HG03139 (cell line): ENCODE measurements around the gene RTBDN.

Source experiments
- ATAC-seq: cut with Tn5 transposase; IDR thresholded peaks from one replicate; pipeline ENCODE4 v1.9.1; 2021; ENCODE audit not compliant: unreplicated experiment

RTBDN gene

DNA sequence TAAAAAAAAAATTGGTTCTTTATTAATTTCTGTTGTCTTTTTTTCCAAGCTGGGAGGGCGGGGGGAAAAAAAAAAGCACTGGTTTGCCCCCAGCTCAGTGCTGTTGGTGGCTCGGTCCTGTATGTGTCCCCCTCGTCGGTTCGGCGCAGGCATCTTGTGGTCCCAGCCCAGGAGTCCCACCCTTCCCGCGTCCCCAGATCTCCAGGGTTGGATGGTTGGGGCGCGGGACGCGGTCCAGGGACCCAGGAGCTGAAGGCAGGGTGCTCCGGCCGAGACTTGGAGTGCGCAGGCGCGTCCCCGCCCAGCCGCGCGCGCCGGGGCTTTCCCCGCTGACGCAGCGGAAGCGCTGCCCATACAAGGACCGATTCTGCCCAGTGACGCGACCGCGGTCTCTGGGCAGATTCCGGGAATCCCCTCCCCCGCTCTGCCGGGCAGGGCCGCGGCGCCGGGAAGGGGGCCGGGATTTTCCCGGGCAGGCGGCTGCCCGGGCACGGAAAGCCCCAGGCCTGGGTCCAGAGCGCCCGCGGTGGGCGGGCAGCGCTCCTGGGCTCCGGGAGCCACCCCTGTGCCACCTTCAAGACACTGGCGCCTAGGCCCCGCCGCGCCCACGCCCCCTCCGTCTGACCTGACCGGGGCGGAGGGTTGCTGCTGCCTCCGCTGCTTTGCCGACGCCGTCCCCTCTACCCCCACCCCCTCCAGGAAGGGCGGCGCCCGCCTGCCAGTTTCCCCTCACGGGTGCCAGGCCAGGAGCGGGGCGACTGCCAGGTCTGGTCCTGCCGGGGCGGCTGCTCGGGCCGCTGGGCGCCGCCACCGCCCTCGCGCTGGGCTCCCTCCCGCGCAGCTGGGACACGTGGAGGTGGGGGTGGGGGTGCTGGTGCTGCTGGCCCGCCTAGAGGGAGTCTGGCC lies 40.8 kb downstream of the RTBDN start:
- no peak for ATAC-seq

DNA sequence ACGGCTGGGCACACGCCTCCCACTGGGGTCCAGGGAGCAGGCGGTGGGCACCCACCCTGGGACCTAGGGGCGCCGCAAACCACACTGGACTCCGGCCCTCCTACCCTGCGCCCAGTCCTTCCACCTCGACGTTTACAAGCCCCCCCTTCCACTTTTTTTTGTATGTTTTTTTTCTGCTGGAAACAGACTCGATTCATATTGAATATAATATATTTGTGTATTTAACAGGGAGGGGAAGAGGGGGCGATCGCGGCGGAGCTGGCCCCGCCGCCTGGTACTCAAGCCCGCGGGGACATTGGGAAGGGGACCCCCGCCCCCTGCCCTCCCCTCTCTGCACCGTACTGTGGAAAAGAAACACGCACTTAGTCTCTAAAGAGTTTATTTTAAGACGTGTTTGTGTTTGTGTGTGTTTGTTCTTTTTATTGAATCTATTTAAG lies 41.5 kb downstream of the RTBDN start:
- ATAC-seq: no peak

DNA sequence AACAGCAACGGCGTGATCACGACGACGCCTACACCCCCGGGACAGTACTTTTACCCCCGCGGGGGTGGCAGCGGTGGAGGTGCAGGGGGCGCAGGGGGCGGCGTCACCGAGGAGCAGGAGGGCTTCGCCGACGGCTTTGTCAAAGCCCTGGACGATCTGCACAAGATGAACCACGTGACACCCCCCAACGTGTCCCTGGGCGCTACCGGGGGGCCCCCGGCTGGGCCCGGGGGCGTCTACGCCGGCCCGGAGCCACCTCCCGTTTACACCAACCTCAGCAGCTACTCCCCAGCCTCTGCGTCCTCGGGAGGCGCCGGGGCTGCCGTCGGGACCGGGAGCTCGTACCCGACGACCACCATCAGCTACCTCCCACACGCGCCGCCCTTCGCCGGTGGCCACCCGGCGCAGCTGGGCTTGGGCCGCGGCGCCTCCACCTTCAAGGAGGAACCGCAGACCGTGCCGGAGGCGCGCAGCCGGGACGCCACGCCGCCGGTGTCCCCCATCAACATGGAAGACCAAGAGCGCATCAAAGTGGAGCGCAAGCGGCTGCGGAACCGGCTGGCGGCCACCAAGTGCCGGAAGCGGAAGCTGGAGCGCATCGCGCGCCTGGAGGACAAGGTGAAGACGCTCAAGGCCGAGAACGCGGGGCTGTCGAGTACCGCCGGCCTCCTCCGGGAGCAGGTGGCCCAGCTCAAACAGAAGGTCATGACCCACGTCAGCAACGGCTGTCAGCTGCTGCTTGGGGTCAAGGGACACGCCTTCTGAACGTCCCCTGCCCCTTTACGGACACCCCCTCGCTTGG lies 42.1 kb downstream of the RTBDN start:
- ATAC-seq: no peak

DNA sequence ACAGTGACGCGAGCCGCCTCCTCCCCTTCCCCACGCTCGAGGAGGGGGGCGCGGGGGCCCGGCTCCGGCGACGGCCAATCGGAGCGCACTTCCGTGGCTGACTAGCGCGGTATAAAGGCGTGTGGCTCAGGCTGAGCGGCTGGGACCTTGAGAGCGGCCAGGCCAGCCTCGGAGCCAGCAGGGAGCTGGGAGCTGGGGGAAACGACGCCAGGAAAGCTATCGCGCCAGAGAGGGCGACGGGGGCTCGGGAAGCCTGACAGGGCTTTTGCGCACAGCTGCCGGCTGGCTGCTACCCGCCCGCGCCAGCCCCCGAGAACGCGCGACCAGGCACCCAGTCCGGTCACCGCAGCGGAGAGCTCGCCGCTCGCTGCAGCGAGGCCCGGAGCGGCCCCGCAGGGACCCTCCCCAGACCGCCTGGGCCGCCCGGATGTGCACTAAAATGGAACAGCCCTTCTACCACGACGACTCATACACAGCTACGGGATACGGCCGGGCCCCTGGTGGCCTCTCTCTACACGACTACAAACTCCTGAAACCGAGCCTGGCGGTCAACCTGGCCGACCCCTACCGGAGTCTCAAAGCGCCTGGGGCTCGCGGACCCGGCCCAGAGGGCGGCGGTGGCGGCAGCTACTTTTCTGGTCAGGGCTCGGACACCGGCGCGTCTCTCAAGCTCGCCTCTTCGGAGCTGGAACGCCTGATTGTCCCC lies 42.9 kb downstream of the RTBDN start, which contains the start of gene JUNB:
Gene JUNB (plus strand): TSS at position 142 of the 706 bp plus-strand sequence. CDS start 286 bp downstream, at position 428.
- peak; percentile 31 for ATAC-seq

DNA sequence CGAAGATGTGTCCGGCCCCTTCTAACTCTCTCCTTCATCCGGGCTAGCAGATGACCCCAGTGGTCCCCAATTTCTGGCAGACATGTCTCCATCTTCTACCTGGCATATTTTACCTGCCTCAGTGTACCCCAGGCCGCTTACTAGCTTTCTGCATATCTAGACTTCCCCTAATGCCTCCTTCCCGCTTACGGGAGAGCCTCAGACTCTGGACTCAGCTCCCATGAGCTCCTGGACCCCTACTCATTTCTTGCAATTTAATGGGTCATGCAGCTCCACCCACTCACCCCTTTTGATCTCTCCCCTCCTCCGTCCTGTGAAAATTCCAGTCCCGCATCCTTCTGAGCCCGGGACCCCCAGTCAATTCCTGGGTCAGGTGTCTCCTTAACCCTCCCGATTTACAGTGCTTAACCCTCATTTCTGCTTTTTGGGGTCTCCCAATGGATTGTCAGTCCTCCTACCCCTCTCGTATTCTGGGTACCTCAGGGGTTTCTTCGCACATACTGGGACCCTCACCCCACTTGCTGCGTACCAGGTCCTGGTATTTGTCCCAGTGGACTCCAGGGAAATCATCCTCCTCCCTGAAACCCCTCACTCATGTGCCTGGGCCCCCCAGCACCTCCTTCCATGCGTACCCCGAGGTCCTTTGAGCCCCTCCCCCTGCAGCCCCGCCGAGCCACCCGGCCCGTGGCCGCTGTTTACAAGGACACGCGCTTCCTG lies 43.6 kb downstream of the RTBDN start:
- ATAC-seq: no peak

DNA sequence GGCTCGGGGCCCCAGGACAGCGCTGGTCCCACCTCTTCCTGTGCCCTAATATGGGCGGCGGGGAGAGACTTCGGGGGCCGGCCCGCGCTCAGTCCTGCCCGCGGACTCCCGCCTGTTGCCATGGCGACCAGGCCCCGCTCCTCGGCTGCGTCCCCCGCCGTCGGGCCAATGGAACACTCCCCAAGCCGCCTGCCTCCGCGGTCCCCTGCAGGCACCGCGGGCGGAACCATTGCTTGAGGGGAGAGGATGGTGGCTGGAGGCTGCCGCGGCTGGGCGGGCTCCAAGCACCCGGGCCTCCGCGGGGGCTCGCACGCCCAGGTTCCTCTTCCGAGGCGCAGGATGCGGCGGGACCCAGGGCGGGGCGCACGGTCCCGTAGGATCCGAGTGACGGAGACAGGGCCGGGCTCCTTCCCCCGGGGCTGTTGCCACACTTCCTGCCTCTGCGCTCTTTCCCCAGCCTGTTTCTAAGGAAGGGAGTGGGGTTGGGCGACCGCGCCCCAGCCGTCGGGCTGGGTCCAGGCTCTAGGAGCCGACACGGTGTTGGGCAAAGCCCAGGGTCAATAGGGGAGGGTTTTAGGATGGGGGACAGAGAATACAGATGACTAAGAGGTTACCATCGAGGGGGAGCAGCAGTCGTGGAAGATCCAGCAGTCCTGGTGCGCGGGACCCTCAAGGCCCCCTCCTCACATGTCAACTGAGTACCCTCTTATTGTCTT lies 44.3 kb downstream of the RTBDN start:
- peak; percentile 29 for ATAC-seq

DNA sequence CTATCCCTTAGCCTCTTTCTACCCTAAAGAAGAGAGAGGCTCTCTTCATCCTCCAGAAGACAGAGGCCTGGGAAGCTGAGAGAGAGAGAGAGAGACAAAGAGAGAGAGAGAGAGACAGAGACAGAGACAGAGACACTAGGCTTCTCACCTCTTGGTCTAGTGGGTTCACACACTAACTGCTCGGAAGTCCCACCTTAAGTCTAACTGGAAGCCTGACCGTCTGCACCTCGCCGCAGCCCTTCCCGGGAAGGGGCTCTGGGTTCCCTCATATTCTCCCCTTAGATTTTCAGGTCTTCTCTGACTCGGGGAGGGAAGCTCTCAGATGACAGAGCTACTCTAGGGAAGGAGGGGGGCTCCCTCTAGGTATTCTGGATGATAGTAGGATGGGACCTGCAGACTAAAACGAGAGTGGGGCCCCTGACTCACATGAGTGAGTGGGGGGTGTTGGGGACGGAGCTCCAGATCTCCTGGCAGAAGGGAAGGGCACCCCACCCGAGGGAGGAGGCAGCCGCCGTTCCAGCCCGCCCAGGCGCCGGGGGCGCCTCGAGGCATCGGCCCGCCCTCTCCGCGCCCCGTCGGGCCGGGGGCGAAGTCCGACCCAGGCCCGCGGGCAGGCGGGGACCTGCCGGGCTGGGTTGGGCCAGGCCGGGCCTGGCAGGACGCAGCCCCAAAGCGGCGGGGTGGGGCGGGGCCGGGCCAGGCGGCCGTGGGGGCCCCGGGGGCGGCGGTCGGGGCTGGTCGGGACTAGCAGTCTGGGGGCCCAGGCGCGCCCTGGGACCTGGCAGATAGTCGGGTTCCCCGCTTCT lies 45.1 kb downstream of the RTBDN start:
- ATAC-seq: no peak

DNA sequence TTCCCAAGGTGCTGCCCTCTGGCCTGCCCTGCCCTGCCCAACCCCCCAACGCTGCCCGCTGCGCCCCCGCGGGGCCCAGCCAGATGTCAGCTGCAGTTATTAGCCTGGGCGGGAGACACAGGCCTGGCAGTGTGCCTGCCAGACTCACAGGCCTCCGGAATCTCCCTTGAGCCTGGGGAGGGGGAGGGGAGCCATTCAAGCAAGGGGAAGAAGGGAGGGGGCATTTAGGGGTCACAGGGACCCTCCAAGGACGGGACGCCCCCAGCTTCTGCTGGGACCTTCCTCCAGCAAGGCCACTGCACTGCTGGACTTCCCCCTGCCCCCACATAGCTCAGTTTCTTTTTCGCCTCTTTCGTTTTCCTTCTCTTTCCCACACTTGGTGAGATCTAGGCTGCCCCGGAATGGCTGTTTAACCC lies 45.7 kb downstream of the RTBDN start:
- no peak for ATAC-seq

DNA sequence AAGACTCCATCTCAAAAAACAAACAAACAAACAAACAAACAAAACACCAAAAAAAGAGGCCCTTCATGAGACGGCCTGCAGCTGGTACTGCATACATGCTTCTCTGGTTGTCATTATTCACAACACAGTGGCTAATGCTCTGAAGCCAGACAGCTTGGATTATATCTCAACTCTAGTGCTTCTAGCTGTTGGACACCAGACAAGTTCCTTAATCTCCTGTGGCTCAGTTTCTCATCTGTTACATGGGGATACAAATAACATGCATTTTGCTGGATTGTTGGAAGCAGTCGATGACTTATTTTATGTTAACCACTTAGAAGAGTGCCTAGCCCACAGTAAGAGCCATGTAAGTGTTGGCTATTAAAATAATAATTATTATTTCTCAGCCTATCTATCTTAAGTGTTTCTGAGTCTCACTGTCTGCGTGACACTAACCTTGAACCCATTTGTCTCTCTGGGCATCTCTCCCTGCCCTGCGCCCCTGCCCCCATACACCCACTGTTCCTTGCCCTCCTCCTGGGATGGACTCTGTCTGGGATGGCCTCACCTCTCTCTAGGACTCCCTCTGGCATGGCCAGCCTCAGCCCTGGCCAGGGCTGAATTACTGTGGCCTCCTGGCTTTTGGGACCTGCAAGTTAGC lies 46.2 kb downstream of the RTBDN start:
- no peak for ATAC-seq

DNA sequence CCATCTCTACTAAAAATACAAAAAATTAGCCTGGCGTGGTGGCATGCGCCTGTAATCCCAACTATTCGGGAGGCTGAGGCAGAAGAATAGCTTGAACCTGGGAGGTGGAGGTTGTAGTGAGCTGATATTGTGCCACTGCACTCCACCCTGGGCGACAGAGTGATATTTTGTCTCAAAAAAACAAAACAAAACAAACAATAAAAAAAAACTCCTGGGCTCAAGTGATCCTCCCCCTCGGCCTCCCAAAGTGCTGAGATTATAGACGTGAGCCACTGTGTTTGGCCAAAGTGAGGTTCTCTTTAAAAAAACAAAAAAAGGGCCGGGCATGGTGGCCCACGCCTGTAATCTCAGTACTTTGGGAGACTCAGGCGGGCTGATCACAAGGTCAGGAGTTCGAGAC lies 46.9 kb downstream of the RTBDN start:
- ATAC-seq: no peak

DNA sequence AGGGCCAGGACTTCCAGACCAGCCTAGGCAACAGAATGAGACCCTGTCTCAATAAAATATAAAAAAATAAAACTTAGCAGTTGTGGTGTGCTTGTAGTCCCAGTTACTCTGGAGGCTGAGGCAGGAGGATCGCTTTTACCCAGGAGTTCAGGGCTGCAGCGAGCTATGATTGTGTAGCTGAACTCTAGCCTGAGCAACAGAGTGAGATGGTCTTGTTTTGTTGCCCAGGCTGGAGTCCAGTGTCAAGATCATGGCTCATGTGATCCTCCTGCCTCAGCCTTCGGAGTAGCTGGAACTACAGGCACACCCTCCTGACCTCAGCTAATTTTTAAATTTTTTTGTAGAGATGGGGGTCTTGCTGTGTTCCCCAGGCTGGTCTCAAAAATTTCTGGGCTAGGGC lies 47.4 kb downstream of the RTBDN start:
- no peak for ATAC-seq

DNA sequence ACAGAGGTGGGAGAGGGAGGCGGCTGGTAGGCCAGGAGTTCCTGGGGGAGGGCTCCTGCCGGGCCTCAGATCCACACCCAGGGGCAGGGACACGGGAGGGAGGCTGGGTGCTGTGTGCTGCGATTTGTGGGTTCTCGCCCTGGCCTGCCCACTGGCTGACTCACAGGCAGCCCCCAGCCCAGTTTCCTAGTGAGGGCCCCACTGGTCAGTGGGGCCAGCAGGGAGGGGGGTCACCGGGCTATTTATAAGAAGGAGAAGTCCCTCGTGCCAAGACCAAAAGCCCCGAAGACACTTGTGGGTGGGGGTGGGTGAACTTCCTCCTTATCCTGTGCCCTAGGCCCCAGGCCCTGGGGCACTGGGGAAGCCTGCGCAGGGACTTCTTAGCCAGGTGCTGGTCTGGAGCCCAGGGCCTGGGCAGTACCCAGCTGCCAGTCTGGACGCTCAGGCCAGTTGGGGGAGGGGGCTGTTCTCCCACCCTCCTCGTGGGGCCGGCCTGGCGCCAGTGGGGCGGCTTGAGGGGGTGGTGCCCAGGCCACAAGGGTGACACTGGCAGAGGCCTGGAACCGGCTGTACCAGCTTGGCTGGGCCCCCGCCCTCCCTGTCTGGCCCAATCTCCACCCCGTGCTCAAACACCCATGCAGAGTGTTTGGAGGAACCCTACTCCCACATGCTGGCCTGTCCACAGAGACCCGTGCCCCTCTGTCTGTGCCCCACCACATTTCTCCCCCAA lies 48.1 kb downstream of the RTBDN start:
- no peak for ATAC-seq

DNA sequence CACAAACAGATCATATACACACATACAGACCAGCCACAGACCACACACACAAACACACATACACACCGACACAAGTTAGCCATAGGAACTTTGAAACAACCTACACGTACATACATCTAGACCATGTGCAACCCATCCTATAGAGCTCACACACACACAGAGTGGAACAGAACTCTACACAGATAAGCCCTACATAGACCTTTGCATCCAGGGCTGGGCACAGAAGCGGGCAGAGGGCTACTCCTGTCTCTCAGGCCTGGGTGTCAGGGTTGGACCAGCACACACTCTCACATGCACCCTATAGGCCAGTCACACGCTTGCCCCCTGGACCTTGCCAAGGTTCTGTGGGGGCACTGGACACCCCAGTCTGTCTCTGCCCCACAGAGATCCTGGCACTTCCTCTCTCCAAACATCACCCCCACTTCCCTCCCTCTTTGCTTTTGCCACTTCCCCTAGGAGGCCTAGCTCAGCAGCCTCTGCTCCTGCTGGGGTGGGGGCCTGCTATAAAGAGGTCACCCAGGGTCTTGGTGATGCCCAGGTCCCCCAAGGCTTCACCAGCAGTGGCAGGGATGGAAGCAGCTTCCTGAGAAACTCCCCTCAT lies 48.8 kb downstream of the RTBDN start:
- no peak for ATAC-seq

DNA sequence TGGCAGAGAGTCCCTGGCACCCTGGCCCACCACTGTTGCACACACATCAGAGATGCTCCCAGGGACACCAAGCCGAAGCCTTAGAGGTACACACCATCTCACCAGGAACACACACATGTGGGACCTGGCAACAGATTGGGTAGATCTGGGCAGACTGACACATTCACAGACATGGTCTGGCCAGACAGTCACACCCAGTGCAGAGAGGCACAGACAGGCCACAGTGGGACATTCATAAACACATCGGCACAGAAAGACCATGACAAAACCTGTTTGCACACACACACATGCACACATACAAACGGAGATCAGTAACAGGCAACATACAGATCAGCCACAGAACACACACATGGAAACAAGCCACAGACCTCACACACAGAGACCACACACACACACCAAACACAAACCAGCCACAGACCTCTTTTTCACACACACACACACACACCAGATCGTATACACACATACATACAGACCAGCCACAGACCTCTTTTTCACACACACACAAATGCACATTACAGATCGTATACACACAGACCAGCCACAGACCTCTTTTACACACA lies 49.4 kb downstream of the RTBDN start:
- no peak for ATAC-seq

DNA sequence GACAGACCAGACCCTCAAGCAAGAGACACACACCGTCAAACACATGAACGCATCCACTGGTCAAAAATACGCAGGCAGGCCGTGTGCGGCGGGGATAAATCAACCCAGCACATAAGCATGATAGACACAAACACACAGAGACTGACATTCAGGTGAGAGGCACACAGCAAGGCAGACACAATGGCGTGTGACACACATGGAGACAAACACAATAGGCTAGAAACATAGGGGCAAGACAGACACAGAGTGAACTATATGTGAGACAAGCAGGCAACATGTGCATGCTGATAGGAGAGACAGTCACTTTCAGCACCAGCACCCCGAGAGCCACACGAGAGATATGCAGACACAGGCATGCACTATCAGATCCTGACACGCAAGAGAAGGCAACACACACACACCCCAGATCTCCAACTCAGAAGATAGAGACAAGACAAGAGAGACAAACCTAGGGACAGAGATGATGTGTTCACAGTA lies 49.9 kb downstream of the RTBDN start:
- ATAC-seq: no peak

DNA sequence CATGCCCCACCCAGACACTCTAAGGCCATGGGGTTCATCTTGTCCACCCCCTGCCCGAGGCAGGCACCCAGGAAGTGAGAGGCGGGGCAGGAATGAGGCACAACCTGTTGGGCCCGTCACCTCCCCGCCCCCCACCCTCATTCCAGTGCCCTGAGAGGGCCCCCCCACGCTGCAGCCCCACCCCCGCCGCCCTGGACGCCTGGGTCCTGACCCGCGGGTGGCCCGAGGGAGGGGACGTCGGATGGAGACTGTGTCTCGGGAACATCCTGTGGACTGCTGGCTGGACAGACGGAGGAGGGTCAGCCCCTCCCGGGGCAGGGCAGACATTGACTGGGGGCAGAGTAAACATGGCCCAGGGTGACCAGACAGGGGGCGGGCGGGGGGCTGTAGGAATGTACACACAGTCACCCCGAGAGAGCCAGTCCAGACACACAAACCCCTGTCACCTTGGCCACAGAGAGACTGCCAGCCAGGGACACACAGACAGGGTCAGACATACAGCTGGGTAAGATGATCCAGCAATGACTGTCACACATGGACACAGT lies 50.5 kb downstream of the RTBDN start:
- no peak for ATAC-seq

DNA sequence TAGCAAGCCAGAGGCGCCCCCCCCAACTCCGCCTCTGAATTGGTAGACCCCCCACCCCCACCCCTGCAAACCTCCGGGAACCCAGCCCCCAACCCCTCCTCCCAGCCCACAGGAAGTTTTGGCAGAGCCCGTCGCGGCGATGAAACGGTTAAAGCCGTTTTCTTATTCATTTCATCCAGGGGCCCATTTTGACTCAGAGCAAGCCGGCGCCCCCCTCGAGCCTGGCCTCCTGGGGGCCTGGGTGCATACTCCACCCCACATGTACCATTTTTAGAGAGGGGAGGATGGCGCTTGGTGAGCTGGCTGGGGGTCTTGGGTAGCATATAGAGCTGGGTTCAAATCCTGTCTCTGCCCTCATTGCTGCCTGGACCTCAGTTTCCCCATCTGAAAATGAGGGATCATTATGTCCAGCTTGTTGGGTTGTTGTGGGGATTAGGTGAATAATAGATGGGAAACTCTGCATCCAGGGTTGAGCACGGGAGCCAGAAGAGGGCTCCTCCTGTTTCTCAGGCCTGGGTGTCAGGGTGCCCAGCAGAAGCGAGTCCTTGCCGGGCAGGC lies 51.0 kb downstream of the RTBDN start:
- no peak for ATAC-seq
